ENCODE results near the gene CHST8. TPM values are rescaled to one million over a fixed set of nuclear protein-coding genes. Genes with fewer than 3 reads are reported as not detected.

Gene CHST8
- total RNA-seq, 1 experiment from 2014 or later: 2.3 TPM

GRCh38 chr19:33802001-33802400, 180.2 kb downstream of the CHST8 start:
- Histone ChIP-seq H3K4me1 (ENCODE audit: insufficient read depth, low read length, poor library complexity, severe bottlenecking) (peaks cover 9% of the 10 kb centered on the region), H3K27ac (ENCODE audit: low read depth, low read length, poor library complexity, severe bottlenecking) (no peak overlapping the region), H3K4me3 (ENCODE audit: low read depth, low read length, poor library complexity, severe bottlenecking) (no peak overlapping the region), H3K27me3 (replicated peaks; ENCODE audit: insufficient read depth, low read depth, low read length, poor library complexity) (peaks cover 18% of the 10 kb centered on the region), H3K9me3 (ENCODE audit: low read depth, low read length, poor library complexity, severe bottlenecking) (no peaks in the 10 kb centered on the region), H3K36me3 (ENCODE audit: insufficient read depth, low read length, poor library complexity, severe bottlenecking) (no peaks in the 10 kb centered on the region)
- ChIA-PET CTCF (no interaction called here), POLR2A (ENCODE audit: low non-redundant PET) (no interaction called here)
- BruUV-seq (replicated peaks): no TSS peak
- no peak for TF ChIP-seq EZH2 (IDR thresholded peaks at IDR 0.05; ENCODE audit: borderline replicate concordance, low read depth, low read length, poor library complexity, severe bottlenecking)
- intact Hi-C loops (cut with micrococcal nuclease; ENCODE audit: unreplicated experiment): no loop called here
- no peak for DNase-seq (ENCODE audit: low spot score)

DNA sequence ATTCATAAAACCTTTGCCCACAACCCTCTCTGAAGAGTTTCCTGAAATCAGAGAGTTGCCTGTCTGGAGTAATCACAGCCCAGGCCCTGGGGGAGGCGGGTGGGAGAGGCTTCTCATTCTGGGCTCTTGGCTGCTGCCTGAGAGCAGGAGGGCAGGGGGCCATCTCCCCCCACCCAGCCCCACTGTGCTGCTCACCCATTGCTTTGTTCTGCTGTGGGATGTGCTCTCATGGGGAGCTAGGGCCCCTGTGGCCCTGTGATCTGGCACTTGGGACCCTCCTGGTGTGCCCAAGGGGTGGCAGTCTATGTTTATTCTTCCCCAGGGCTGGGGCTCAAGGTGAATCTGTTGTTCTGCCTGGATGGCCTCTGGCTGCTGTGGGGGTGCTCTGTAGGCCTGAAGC, 181.0 kb downstream of the CHST8 start:
- no peaks in the 10 kb centered on the region for H3K36me3 ChIP-seq (ENCODE audit: insufficient read depth, low read length, poor library complexity, severe bottlenecking)
- H3K9me3 ChIP-seq (ENCODE audit: low read depth, low read length, poor library complexity, severe bottlenecking): no peaks in the 10 kb centered on the region
- H3K27me3 ChIP-seq (replicated peaks; ENCODE audit: insufficient read depth, low read depth, low read length, poor library complexity): peaks cover 10% of the 10 kb centered on the region
- intact Hi-C loops (cut with micrococcal nuclease; ENCODE audit: unreplicated experiment): no loop called here
- H3K4me3 ChIP-seq (ENCODE audit: low read depth, low read length, poor library complexity, severe bottlenecking): no peak overlapping the region
- H3K27ac ChIP-seq (ENCODE audit: low read depth, low read length, poor library complexity, severe bottlenecking): no peak overlapping the region
- TF ChIP-seq, protein P1, sequence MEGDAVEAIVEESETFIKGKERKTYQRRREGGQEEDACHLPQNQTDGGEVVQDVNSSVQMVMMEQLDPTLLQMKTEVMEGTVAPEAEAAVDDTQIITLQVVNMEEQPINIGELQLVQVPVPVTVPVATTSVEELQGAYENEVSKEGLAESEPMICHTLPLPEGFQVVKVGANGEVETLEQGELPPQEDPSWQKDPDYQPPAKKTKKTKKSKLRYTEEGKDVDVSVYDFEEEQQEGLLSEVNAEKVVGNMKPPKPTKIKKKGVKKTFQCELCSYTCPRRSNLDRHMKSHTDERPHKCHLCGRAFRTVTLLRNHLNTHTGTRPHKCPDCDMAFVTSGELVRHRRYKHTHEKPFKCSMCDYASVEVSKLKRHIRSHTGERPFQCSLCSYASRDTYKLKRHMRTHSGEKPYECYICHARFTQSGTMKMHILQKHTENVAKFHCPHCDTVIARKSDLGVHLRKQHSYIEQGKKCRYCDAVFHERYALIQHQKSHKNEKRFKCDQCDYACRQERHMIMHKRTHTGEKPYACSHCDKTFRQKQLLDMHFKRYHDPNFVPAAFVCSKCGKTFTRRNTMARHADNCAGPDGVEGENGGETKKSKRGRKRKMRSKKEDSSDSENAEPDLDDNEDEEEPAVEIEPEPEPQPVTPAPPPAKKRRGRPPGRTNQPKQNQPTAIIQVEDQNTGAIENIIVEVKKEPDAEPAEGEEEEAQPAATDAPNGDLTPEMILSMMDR (conservative IDR thresholded peaks at IDR 0.05; ENCODE audit: low read depth, low read length): no peak
- no peak for TF ChIP-seq EZH2 (IDR thresholded peaks at IDR 0.05; ENCODE audit: borderline replicate concordance, low read depth, low read length, poor library complexity, severe bottlenecking)
- ChIA-PET POLR2A (ENCODE audit: low non-redundant PET) (no interaction called here), CTCF (no interaction called here)
- DNase-seq (ENCODE audit: low spot score): no peak
- no TSS peak for BruUV-seq (replicated peaks)
- H3K4me1 ChIP-seq (ENCODE audit: insufficient read depth, low read length, poor library complexity, severe bottlenecking): peaks cover 9% of the 10 kb centered on the region

GRCh38 chr19:33803383-33803782, 181.6 kb downstream of the CHST8 start:
- CTCF ChIA-PET: interaction anchor here (0.6 kb wide), 1 partner anchor 78 kb away, joined by 4 read pairs; no protein-coding TSS in a partner anchor
- TF ChIP-seq, protein P1 (conservative IDR thresholded peaks at IDR 0.05; ENCODE audit: low read depth, low read length): no peak
- TF ChIP-seq EZH2 (IDR thresholded peaks at IDR 0.05; ENCODE audit: borderline replicate concordance, low read depth, low read length, poor library complexity, severe bottlenecking): no peak
- no TSS peak for BruUV-seq (replicated peaks)
- intact Hi-C loops (cut with micrococcal nuclease; ENCODE audit: unreplicated experiment): no loop called here
- H3K9me3 ChIP-seq (ENCODE audit: low read depth, low read length, poor library complexity, severe bottlenecking): no peaks in the 10 kb centered on the region
- no peak overlapping the region for H3K4me3 ChIP-seq (ENCODE audit: low read depth, low read length, poor library complexity, severe bottlenecking)
- POLR2A ChIA-PET (ENCODE audit: low non-redundant PET): no interaction called here
- peaks cover 4% of the 10 kb centered on the region for H3K27me3 ChIP-seq (replicated peaks; ENCODE audit: insufficient read depth, low read depth, low read length, poor library complexity)
- DNase-seq (ENCODE audit: low spot score): no peak
- H3K36me3 ChIP-seq (ENCODE audit: insufficient read depth, low read length, poor library complexity, severe bottlenecking): no peaks in the 10 kb centered on the region
- H3K27ac ChIP-seq (ENCODE audit: low read depth, low read length, poor library complexity, severe bottlenecking): no peak overlapping the region
- peaks cover 3% of the 10 kb centered on the region for H3K4me1 ChIP-seq (ENCODE audit: insufficient read depth, low read length, poor library complexity, severe bottlenecking)

All from A673 (cell line).